NCI-H2171 treated with DMSO at 0.1 percent for 48 hours (cell line): ENCODE measurements around the gene PARP11.

ENCODE experiments used
- DNase-seq: peaks from one replicate; lab custom pipeline; 2025; lab: John Stamatoyannopoulos, UW

The PARP11 gene, protein sequence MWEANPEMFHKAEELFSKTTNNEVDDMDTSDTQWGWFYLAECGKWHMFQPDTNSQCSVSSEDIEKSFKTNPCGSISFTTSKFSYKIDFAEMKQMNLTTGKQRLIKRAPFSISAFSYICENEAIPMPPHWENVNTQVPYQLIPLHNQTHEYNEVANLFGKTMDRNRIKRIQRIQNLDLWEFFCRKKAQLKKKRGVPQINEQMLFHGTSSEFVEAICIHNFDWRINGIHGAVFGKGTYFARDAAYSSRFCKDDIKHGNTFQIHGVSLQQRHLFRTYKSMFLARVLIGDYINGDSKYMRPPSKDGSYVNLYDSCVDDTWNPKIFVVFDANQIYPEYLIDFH

DNA sequence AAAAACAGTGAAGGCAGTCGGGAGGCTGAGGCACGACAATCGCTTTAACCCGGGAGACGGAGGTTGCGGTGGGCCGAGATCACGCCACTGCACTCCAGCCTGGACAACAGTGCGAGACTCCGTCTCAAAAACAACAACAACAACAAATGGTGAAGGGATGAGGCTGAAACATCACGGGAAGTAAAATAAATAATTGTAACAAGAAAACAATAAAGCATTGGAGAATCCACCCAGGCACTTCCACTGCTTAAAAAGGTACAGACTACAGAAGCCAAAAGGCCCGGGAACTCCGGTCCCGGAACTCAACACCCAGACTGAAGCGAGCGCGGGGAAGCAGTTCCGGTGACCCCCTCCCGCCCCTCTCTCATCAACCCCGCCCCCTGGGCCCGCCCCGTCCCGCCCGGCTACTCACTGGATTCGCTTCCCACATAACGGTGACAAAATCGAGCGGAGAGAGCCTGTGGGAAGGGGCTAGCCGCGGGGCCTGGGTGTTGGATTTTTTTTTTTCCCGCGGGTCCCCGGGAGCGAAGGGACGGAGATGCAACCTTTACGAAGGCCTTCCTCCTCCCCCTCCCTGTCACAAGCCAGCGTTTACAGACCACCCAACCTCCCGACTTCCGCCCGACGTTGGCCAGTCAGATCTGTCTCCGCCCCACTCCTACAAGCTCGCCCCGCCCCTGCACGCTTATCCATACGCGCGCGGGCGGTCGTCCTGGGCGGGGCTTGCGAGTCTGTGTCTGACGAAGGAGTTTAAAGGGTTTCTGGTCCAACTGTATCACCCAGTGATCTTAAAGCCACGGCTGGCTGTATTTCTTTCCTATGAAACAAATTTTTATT, at the start of gene PARP11:
TSS of gene PARP11 (minus strand) at position 600 of the 837 bp plus-strand sequence. CDS start at position 430, 170 bp downstream.
- peak; percentile 100 for DNase-seq

DNA sequence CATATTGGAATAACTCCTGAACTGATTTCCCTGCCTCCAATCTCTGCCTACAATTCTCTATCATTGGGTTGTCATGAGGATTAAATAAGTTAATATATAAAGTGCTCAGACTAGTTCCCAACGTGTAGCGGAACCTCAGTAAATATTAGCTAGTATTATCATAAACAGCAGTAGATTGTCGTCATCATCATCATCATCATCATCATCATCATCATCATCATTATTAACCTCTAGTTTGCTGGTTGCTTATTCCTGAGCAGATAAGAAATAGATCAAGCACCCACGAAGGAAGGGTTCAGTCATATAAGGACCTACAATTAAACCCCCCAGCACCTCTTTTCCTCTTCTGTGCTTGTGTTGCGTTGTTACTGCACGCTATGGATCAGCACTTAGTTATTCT, 48.8 kb upstream of the PARP11 start:
- no peak for DNase-seq

DNA sequence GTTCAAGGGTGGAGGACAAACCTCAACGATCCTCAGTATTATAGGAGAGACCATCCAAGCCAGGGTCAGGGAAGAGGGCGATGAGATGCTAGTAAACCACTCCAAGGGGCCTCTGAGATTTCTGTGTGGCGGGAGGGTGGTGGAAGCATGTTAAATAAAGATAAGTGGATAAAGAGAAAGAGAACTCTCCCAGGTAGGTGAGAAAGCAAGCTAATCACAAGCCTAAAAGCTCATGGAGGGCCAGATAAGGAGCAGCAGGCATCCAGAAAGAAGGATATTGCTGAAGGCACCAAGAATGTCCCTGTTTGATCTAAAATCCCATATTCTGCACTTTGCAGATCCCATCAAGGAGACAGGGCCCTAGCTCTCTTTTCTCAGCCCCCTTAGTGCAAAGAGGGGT, 48.3 kb upstream of the PARP11 start:
- no peak for DNase-seq

DNA sequence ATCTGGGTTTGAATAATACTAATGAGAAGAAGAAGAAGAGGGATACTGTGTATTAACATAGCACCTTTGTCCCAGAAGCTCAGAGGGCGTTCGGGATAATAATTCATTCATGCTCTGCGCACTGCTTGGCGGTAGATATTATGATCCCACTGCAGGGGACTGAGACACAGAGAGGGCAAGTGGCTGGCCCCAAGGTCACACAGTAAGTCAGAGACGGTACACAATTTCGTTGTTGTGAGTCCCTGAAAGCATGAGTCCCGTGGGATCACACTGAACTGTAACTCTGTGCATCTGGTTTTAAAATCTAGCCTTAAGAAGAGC, 47.9 kb upstream of the PARP11 start:
- DNase-seq: no peak

DNA sequence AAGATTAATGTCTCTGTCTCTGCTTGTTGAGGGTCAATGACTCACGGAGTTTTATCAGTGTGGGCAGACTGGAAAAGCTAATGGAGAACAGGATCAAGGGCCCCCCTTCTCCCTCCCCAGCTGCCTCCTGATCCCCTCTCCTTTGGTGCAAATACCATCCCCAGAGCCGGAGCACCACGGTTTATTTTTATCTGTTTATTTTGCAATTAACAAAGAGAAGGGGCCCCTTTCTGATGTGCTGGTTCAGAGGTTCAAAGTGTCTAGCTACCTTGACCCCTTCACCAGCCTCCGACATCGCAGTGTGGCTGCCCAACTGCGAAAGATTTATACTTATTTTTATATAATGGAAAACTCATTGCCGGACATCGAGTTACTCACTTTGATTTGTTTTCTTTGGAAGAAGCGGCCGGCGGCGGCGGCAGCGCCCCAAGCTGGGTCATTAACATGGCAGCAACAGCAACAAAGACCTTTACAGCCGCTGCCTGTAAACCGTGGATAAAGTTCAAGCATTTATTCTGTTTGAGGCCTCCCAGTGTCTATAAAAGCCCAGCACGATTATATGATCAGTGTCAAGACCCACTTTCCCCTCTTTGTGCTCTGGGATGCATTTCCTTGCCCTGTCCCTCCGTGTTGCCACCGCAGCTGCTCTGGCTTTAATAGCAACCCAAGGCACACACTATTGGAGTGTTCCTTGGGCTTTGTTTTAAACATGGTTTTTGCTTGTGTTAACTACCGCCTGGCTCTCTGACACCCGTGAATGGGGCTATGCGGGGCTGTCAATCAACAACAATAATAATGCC, 47.4 kb upstream of the PARP11 start:
- no peak for DNase-seq

DNA sequence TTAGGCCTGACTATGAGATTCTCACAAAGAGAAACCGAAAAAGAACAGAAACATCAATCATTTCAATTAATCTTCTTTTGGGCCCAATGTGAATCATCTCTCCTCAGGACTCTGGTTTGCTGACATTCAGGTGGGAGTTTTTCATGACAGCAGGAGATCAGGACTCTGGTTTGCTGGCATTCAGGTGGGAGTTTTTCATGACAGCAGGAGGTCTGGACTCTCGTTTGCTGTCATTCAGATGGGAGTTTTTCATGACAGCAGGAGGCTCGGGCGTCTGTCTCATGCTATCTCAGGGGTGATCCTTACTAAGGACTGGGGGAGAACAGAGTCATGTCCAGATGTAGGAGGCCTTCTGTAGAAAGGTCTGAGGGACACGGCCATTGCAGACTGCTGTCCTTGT, 40.1 kb upstream of the PARP11 start:
- DNase-seq: no peak

DNA sequence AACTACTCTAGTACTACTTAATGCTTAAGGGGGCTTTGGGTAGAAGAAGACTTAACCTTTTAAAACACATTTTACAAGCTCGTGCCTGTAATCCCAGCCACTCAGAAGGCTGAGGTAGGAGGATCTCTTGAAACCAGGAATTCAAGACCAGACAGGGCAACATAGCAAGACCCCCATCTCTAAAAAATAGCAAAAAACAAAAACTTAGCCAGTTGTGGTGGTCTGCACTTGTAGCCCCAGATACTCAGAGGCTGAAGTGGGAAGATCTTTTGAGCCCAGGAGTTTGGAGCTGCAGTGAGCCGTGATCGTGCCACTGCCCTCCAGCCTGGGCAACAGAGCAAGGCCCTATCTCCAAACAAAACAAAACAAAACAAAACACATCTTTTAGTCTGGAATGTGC, 39.7 kb upstream of the PARP11 start:
- DNase-seq: no peak

DNA sequence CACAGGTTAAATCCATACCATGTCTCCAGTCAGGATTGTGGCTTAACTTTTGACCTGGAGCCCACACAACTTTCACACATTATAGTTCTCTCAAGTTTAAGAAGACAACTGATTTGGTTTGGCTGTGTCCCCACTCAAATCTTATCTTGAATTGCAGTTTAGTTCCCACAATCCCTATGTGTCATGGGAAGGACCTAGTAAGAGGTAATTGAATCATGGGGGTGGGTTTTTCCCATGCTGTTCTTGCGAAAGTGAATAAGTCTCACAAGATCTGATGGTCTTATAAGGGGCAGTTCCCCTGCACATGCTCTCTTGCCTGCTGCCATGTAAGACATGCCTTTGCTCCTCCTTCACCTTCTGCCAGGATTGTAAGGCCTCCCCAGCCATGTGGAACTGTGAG, 38.2 kb upstream of the PARP11 start:
- DNase-seq: no peak

DNA sequence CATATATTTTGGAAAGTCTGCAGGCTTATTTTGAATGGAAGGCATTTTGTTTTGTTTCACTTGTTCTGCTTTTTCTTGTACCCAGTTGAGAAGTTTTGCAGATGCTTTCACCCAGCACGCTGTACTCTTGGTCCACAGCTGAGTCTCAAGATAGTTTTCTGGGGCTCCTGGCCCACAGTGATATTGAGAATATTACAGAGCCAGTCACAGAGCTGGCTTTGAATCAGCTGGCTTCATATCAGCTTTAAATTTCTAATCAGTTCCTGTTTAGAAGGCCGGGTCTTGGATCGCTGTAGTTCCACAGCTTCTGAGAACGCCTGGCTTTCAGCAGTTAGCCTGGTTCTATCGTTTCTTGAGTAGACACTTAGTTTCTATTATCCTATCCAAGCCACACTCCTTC, 32.5 kb upstream of the PARP11 start:
- DNase-seq: no peak

DNA sequence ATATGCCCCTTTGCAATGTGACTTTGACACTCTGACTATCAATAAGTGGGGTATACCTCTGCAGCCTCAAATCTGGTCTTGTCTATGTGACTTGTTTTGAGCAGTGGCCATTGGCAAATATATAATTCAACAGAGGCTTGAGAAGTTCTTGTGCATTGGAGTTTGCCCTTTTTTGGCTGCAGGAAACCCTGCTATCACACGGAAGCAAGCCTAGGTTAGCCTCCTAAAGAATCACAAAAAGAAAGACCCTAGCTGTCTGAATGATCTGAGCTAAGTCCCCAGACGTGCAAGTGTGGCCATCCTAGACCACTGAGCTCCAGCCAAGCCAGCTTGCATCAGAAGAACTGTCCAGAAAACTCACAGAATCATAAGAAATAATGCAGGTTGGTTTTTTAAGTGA, 31.8 kb upstream of the PARP11 start:
- DNase-seq: no peak

DNA sequence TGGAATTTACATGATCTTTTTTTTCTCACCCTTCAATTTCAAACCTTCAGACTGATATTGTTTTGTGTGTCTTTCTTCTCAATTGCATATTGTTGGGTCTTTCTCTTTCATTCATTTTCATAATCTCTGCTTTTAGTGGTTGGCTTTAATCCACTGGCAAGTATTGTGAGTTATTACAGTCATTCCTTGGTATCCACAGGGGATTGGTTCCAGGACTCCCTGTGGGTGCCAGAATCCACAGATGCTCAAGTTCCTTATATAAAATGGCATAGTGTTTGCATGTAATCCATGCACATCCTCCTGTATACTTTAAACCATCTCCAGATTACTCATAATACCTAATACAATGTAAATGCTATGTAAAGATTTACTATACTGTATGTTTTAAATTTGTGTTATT, 29.7 kb upstream of the PARP11 start:
- DNase-seq: no peak

DNA sequence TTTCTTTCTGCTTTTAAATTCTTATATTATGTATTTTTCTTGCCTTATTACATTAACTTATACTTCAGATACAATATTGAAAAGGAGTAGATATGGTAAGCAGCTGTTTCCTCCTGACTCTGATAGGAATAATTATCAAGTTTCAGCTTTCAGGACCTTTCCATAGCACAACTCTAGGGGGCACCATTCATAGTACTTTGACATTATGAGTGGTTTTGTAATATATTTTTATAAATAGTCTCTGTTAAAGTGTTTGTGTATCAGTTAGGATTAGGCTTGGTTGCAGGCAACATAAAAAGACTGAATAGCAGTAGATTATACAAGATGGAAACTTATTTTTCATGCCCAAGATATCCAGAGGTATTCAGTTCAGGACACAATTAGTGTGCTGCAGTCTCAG, 27.9 kb upstream of the PARP11 start:
- DNase-seq: no peak

DNA sequence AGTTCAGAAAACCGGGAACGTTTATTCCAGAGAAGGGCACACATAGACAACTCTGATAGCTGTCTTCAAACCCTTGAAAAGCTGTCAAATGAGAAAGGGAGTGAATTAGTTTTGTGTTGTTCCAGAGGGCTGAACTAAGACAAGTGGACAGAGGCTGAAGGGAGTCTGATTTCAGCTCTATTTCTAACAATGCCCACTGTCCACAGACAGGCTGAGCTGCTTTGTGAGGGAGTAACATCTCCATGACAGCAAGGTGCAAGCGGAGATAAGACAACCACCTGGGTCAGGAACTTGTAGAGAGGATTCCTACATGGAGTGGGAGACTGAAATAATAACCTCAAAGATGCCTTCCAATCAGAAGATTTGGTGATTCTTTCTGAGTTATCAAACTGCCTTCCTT, 25.6 kb upstream of the PARP11 start:
- no peak for DNase-seq

DNA sequence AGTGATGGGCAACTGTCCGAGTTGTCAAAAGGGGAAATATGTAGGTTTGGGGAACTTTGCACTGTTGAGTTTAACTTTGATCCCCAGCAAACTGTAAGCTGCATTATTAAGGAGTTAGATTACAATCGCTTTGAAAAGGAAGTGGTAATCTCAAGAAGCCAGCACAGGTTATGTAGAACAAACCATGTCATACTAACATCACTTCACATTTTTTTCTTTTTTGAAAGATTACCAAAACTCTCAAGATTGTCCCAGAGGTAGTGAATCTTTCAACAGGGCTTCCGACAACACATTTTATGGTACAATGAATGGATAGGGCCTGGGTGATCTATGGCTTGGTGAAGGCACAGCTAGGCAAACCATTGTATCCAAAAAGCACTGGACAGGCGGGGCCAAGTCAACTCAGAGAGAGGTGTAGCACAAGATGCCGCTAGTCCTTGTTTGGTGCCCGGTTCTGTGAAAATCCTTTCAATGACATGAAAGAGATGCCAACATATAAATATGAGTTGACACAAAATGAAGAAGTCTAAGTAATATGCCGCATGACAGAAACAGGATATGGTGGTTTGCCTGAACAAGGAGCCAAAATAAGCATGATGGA, 24.3 kb upstream of the PARP11 start:
- no peak for DNase-seq

DNA sequence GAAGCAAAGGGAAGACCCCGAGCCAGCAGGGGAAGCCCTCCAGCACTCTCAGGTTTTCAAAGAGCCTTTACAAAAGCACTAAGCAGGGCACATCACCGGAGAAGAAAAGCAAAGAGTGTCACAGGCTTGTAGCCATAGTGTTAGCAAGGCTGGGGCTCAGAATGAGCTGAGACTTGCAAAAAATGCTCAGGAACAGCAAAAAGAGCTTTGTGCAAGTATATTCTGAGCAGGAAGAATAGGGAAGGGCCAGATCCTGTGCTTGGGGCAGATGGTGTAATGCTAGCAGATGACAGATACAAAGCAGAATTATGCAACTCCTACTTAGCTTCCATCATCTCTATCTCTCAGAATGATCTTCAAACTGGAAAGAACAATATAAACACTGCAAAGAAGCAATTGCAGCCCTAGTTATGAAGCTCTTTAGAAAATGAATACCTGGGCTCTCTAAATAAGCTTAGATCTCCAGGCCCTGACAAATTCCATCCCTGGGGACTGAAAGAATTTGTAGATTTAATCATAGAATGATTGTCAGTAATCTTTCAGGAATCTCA, 23.7 kb upstream of the PARP11 start:
- no peak for DNase-seq

DNA sequence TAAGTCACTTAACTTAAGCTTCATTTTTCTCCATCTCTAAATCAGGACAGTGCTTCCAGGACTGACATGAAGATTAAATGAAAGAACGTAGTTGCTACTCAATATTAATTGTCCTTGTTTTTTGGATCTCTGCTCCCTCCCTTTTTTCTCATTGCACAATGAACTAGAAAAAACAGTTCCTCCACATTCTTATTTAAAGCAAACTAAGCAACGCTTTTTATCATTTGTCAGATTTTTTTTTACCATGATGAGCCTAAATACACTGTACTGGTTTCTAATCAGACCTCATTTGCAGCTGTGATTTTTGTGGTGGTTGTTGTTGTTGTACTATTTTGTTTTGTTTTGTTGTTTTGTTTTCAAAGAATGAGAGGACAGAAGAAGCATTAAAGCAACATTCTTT, 23.2 kb upstream of the PARP11 start:
- no peak for DNase-seq

DNA sequence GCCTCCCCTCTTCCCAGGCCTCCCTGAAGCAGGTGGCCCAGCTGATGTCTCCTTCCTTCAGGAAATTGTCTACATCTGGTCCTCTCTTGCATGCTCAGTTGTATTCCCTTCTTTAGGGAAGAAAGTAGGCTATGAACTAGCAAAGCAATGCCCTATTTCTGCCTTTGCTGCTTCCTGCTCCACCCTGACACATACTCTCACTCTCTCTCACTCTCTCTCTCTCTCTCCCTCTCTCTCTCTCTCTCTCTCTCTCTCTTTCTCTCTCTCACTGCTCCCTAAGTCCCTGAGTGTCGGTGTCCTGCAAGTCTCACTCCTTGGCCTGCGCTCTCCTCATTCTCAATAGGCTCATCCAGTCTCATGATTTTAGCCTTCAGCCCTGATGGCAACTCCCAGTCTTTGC, 19.4 kb upstream of the PARP11 start:
- DNase-seq: no peak

DNA sequence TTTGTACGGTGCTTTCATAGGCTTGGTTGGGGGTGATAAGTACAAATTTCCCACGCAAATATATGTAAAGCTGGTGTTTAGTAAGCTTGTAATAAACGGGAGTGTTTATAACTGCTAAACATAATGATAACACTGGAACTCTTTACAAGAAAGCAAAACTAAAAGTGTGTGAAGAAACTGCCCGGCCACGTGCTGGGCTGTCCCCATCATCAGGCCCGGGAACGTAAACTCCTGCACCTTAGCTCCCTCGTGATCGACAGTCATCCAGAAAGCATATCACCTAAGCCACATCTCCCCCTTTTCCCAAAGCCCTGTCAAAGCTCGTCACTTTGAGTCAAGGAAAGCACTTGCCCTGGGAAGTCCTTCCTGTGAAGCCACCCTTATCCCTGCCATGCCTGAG, 18.0 kb upstream of the PARP11 start:
- no peak for DNase-seq

DNA sequence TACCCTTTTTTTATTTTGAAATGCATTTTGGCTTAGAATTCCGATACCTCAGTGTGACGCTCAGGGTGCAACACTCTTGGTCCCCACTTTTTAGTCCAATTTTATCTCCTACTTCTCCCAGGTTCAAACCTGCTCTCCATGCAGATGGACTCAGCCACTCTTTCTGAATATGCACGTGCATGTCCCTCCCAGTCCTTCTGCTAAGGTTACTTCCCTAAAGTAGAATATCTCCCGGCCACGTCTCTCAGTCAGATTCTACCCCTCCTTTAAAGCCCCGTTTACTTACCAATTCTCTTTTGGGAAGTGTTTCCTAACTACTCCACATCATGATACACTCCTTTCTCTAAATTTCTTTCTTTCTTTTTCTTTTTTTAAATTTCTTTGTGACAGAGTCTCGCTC, 15.5 kb upstream of the PARP11 start:
- DNase-seq: no peak

DNA sequence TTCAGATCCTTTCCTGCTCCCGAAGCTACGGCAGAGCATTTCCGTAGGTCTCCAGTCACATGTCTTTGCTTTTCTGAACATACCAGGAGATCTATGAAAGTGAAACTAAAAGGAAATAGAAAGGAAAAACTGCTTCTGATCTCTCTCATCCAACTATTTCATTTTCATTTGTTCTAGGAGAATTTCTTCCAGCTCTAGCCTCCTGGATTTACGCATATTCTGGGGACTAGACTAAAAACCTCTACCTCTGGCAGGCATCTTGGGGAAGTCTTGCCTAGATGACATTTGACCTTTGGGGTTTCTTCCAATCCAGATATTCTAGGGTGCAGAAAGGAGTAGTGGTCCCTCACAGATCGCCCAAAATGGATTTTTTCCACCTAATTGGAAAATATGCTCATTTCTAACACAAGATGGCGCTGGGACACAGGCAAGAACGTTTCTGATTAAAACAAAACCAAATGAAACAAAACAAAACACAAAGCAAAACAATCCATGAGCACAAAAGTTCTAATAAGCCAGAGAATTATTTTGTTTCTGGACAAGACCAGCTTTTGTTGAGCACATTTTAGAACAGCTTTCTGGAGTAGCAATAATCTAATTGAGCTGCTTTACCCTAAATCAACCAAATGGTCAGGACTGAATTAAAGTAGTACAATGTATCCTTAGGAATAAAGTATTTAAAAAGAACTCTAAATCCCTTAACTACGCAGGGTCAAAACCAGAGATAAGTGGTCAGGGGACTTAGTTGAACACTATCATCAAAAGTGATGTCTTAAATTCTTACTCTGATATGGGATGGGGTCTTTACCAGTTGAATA, 12.3 kb upstream of the PARP11 start:
- peak; percentile 61 for DNase-seq

DNA sequence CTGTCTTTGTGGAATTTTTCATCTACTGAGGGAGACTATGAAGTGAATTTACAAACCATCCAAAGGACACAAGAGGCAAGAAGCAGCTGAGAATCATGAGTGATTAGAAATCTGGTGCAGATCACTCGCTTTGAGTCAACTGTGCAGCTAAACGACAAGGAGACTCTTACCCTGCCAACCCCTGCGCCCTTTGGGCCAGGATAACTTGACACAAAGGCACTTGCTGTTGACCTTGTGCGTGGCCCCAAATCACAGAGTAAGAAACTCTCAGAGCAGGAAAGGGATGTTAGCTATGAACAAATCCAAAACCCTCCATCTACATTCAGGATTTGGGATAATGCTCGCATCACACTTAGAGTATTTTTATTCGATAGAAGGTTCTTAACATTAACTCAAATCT, 11.5 kb upstream of the PARP11 start:
- no peak for DNase-seq
